Activated CD4-positive, alpha-beta T cell treated with anti-CD3 and anti-CD28 coated beads, Interleukin-10, Interleukin-2, amounts not matched to agents 100 ng/mL and 50 ng/mL, durations not matched to agents 16 hours and 8 hours (primary cell): ENCODE results near the gene GJA9.
A peak's percentile ranks its signal among the peaks of the same experiment; 100 is the strongest.
"Not testable (repeated sequence)": the region's sequence is repeated elsewhere in the genome, so short reads cannot be mapped to it uniquely, and the experiment has no call there.

ENCODE experiments used
- DNase-seq: peaks from one replicate; pipeline ENCODE4 v3.0.0-alpha.2; 2020

Gene GJA9

GRCh38 chr1:38881487-38881886 lies at the start of gene GJA9:
TSS of gene GJA9 (minus strand) at chr1:38881587. CDS start at chr1:38876098, 5,489 bp downstream.
- no peak for DNase-seq

- peak; percentile 44 for DNase-seq
Observed at GRCh38 chr1:38929476-38929875, 48.1 kb upstream of the GJA9 start.

GRCh38 chr1:38929054-38929453 lies 47.7 kb upstream of the GJA9 start:
- no peak for DNase-seq

- DNase-seq = no peak
Observed at GRCh38 chr1:38926091-38926490, 44.7 kb upstream of the GJA9 start.

- no peak for DNase-seq
Observed at GRCh38 chr1:38925391-38925790, 44.0 kb upstream of the GJA9 start.

- no peak for DNase-seq
Observed at GRCh38 chr1:38923607-38924006, 42.2 kb upstream of the GJA9 start.

GRCh38 chr1:38919130-38919529 lies 37.7 kb upstream of the GJA9 start:
- DNase-seq = no peak

- no peak for DNase-seq
Observed at GRCh38 chr1:38918568-38918967, 37.2 kb upstream of the GJA9 start.

- no peak for DNase-seq
Observed at GRCh38 chr1:38917772-38918171, 36.4 kb upstream of the GJA9 start.

GRCh38 chr1:38917337-38917736 lies 36.0 kb upstream of the GJA9 start:
- no peak for DNase-seq

GRCh38 chr1:38915352-38915948 lies 34.1 kb upstream of the GJA9 start:
- DNase-seq = no peak

GRCh38 chr1:38914908-38915307 lies 33.5 kb upstream of the GJA9 start:
- DNase-seq = not testable (repeated sequence)

GRCh38 chr1:38908821-38909220 lies 27.4 kb upstream of the GJA9 start:
- DNase-seq = no peak

GRCh38 chr1:38905985-38906384 lies 24.6 kb upstream of the GJA9 start:
- DNase-seq = no peak

GRCh38 chr1:38899560-38899959 lies 18.2 kb upstream of the GJA9 start:
- DNase-seq = no peak

GRCh38 chr1:38898653-38899230 lies 17.4 kb upstream of the GJA9 start:
- no peak for DNase-seq

- DNase-seq = no peak
Observed at GRCh38 chr1:38896169-38896568, 14.8 kb upstream of the GJA9 start.

- no peak for DNase-seq
Observed at GRCh38 chr1:38892976-38893375, 11.6 kb upstream of the GJA9 start.

GRCh38 chr1:38891753-38892152 lies 10.4 kb upstream of the GJA9 start:
- no peak for DNase-seq

- DNase-seq = no peak
Observed at GRCh38 chr1:38889589-38889988, 8.2 kb upstream of the GJA9 start.

- no peak for DNase-seq
Observed at GRCh38 chr1:38888423-38889333, 7.3 kb upstream of the GJA9 start.

- DNase-seq = no peak
Observed at GRCh38 chr1:38885092-38885491, 3.7 kb upstream of the GJA9 start.

- no peak for DNase-seq
Observed at GRCh38 chr1:38875811-38876210, 5.6 kb downstream of the GJA9 start.
